GM21528 (cell line): ENCODE results near the gene CNTN5.

Source experiments
- ATAC-seq: cut with Tn5 transposase; IDR thresholded peaks from one replicate; pipeline ENCODE4 v1.9.1; 2021; ENCODE audit warnings: mild to moderate bottlenecking, moderate library complexity; ENCODE audit not compliant: unreplicated experiment, low FRiP score

The CNTN5 gene

GRCh38 chr11:99584830-99585229, 564.1 kb downstream of the CNTN5 start:
- ATAC-seq, result no peak

- no peak for ATAC-seq
Measured at GRCh38 chr11:99585606-99586005, 564.9 kb downstream of the CNTN5 start.

- ATAC-seq, result no peak
Measured at GRCh38 chr11:99589771-99590170, 569.0 kb downstream of the CNTN5 start.

GRCh38 chr11:99592266-99592665, 571.5 kb downstream of the CNTN5 start:
- ATAC-seq, result no peak

DNA sequence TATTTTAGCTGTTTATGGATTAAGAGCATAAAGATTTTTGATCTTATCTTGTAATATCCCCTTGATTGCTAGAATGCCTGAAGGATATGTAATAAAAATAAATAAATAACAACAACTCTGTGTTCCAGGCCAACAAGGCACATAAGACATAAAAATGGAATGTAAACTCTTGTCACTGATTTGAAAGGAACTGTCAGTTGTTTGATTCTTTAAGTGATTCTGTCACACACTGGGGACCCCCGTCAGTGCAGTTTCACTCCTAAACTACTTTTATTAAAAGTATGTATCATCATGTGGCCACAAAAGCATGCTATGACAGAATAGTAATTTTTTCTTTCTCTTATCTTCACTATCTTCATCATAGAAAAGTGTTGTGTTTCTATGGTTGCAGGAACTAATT, 572.4 kb downstream of the CNTN5 start:
- ATAC-seq, result no peak

DNA sequence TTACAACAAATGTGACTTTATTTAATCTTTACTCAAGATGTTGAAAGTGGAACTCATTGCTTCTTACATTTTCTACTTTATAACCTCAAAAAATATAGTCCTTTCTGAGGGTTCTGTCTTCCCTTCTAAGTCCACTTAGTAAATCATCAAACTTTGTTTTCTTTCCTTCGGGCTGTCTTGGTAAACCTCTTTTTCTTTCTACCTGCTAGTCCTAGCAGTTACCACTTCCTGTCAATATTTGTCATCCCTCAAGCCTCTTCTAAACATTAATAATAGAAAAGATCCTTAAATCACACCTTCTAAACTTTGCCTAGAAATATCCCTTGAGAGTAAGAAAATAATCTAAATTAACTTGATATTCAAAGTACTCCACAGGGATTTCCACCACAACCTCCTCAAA, 580.4 kb downstream of the CNTN5 start:
- no peak for ATAC-seq

GRCh38 chr11:99614352-99614751, 593.6 kb downstream of the CNTN5 start:
- ATAC-seq, result no peak

DNA sequence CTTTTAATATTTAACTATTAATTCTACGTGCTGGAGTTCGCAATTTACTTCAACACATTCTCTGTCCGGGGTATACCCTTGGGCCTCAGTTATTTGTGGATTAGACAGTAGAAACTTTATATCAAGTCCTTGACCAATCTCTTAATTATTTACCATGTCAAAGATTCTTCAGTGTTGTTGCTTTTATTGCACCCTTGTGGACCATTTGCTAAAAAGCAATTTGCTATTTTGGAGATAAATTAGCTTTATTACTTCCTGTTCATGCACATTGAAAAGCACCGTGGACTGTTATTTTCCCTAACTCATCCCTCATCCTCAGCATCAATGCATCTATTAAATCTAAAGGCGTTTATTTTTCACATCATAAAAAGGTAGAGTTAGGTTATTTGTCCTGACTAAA, 609.9 kb downstream of the CNTN5 start:
- ATAC-seq, result no peak

GRCh38 chr11:99631618-99632017, 610.9 kb downstream of the CNTN5 start:
- ATAC-seq, result no peak

DNA sequence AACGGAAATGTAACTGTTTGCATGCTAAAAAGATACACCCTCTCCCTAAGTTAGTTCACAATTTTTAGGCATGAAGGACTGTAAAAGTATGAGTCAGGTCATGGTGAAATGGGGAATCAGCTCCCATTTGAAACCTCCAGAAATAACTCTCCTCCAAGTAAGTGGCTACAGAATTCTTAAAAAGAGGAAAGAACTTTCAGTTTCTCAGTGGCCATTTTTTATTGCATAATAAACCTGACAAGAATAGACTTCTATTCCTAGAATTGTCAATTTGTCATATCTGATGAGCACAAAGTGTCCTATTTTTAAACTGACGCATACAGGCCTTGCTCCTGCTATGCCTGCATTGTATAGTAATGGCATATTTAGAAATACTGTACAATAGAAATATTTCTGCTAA, 612.2 kb downstream of the CNTN5 start:
- no peak for ATAC-seq

DNA sequence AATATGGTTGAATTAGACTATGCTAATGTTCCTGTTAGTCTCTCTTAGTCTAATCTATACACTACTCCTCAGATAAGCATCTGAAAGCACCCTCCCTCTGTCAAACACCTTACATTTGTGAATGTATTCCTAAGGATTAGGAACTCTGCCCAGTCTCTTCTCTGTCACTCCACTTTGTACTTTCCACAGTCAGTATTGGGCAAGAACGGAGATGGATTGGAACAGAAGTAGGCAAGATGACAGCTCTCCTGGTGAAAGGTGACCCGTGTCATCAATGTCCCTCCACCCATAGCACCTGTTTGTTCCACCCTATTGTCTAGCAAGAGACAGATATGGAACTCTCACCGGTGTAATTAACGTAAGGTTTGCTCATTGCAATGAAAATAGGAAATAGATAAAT, 613.8 kb downstream of the CNTN5 start:
- no peak for ATAC-seq

DNA sequence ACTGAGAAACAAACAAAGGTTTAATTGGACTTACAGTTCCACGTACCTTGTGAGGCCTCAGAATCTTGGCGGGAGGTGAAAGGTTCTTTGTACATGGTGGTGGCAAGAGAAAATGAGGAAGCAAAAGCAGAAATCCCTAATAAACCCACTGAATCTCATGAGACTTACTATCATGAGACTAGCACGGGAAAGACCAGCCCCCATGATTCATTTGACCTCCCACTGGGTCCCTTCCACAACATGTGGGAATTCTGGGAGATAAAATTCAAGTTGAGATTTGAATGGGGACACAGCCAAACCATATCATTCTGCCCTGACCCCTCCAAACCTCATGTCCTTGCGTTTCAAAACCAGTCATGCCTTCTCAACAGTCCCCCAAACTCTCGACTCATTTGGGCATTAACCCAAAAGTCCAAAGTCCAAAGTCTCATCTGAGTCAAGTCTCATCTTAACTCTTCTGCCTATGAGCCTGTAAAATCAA, 617.4 kb downstream of the CNTN5 start:
- no peak for ATAC-seq

GRCh38 chr11:99640671-99641070, 619.9 kb downstream of the CNTN5 start:
- no peak for ATAC-seq

DNA sequence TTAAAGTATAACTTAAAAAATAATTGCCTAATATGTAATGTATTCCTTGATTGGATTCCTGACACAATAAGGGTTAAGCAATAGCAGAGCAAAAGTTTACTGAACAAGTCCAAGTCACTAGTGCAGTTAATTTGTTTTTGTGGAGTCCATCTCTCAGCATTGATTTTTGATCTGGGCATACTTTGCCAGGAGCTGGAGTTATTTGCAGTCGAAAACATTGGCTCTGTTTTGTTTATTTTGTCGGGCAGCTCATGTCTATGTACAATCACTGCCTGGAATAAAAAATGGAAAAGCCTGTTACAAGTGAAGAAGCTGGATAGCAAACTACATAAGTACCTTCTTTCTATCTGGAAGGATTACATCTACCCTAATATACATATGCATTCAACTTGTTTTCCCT, 625.2 kb downstream of the CNTN5 start:
- ATAC-seq, result no peak

GRCh38 chr11:99670067-99670676, 649.4 kb downstream of the CNTN5 start:
- ATAC-seq, result no peak

DNA sequence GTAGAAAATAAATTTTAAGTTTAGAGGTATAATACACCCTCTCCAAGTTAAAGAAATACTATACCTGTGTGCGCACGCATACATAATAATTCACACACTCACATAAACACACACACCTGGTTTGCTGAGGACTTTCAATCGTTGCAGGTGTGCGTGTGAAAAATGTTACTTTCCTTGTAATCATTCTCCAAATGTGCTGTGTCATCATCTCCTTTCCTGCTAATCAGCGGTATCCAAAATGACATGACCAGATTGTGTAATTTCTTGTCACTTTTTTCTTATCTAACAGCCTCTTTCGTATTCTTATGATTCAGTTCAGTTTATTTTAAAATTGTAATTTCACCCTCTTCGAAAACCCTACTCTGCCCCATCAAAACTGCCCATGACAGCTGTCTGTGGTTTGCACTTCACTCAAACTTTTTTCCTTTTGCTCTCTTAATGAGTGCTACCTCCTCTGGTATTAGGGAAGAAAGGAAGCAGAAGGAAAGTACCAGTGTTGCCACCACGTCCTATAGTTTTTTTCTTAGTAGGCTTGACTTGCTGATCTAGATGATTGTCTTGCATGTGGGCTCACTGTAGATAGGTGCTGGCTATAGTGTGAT, 651.2 kb downstream of the CNTN5 start:
- no peak for ATAC-seq

DNA sequence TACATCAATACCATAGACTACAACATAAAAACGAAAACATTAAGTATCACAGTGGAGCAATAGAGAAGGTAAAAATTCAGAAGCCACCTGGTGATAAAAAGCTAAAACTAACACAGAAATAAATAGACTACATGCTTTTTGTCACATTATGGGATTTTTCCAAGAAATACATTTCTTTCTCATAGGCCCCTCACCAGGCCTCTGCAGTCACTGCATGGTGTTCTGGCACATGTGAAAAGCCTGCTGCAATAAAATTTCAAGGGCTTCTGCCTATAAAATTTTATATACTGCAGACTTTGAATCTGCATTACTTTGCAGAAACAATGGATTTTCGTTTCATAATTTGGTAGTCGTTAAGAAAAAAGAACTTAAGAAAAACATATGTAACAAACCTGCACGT, 655.5 kb downstream of the CNTN5 start:
- ATAC-seq, result no peak

- no peak for ATAC-seq
Measured at GRCh38 chr11:99682171-99682570, 661.4 kb downstream of the CNTN5 start.

DNA sequence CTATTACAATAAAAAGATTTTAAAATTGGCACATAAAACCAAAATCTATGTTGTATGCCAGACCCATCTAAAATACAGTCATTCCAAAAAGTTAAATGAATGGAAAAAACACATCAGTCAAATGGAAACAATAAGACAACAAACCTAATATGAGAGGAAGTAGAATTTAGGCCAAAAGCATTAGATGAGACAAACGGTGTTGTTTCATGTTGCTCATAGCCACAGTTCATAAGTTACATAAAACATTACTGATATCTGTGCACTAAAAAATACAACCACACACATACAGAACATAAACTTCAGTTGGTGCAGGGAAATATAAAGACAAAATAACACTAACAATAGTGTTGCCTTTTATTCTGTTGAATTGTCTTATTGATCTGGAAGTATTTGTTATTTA, 661.9 kb downstream of the CNTN5 start:
- ATAC-seq, result no peak

DNA sequence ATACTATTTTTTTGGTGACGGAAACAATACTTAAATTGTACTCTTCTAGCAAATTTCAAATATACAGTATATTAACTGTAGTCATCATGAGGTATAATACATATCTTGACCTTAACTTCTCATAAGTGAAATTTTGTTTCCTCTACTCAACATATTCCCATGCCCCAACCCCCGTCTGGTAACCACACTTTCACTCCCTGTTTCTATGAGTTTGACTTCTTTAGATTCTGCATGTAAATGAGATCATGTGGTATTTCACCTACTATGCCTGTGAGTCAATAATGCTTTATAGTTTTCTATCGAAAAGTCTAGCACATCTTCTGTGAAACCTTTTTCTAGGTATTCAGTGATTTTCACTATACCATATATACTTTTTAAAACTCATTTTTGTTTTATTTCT, 663.2 kb downstream of the CNTN5 start:
- ATAC-seq, result no peak

- no peak for ATAC-seq
Measured at GRCh38 chr11:99686838-99687237, 666.1 kb downstream of the CNTN5 start.

GRCh38 chr11:99687320-99687719, 666.6 kb downstream of the CNTN5 start:
- no peak for ATAC-seq
